GM21576 (cell line): ENCODE results near the gene ST6GALNAC3.
"Not testable (repeated sequence)": the region's sequence is repeated elsewhere in the genome, so short reads cannot be mapped to it uniquely, and the experiment has no call there.

ENCODE experiments used
- ATAC-seq: cut with Tn5 transposase; IDR thresholded peaks from one replicate; pipeline ENCODE4 v1.9.1; 2021; ENCODE audit warnings: mild to moderate bottlenecking, moderate library complexity; ENCODE audit not compliant: unreplicated experiment

ST6GALNAC3 gene

GRCh38 chr1:76317299-76317900, 242.9 kb downstream of the ST6GALNAC3 start:
- no peak for ATAC-seq

- ATAC-seq: no peak
These were observed 256.6 kb downstream of the ST6GALNAC3 start for GRCh38 chr1:76330991-76331603.

- ATAC-seq: no peak
These were observed 261.3 kb downstream of the ST6GALNAC3 start for GRCh38 chr1:76335882-76336281.

- no peak for ATAC-seq
These were observed 262.4 kb downstream of the ST6GALNAC3 start for GRCh38 chr1:76336931-76337371.

- no peak for ATAC-seq
These were observed 263.1 kb downstream of the ST6GALNAC3 start for GRCh38 chr1:76337542-76338219.

GRCh38 chr1:76340056-76340455, 265.5 kb downstream of the ST6GALNAC3 start:
- no peak for ATAC-seq

GRCh38 chr1:76341816-76342215, 267.3 kb downstream of the ST6GALNAC3 start:
- ATAC-seq: not testable (repeated sequence)

GRCh38 chr1:76343356-76343755, 268.8 kb downstream of the ST6GALNAC3 start:
- ATAC-seq: no peak

GRCh38 chr1:76351655-76352054, 277.1 kb downstream of the ST6GALNAC3 start:
- no peak for ATAC-seq

- ATAC-seq: no peak
These were observed 278.3 kb downstream of the ST6GALNAC3 start for GRCh38 chr1:76352741-76353435.

GRCh38 chr1:76354236-76354635, 279.7 kb downstream of the ST6GALNAC3 start:
- ATAC-seq: no peak

- ATAC-seq: no peak
These were observed 292.2 kb downstream of the ST6GALNAC3 start for GRCh38 chr1:76366726-76367125.

GRCh38 chr1:76371941-76372340, 297.4 kb downstream of the ST6GALNAC3 start:
- no peak for ATAC-seq

- ATAC-seq: no peak
These were observed 299.5 kb downstream of the ST6GALNAC3 start for GRCh38 chr1:76374086-76374485.

- ATAC-seq: no peak
These were observed 302.7 kb downstream of the ST6GALNAC3 start for GRCh38 chr1:76377247-76377646.

- ATAC-seq: no peak
These were observed 305.0 kb downstream of the ST6GALNAC3 start for GRCh38 chr1:76379506-76379905.

GRCh38 chr1:76381450-76382097, 307.0 kb downstream of the ST6GALNAC3 start:
- ATAC-seq: no peak

- no peak for ATAC-seq
These were observed 313.7 kb downstream of the ST6GALNAC3 start for GRCh38 chr1:76388261-76388660.

- no peak for ATAC-seq
These were observed 315.9 kb downstream of the ST6GALNAC3 start for GRCh38 chr1:76390456-76390855.

- ATAC-seq: no peak
These were observed 320.5 kb downstream of the ST6GALNAC3 start for GRCh38 chr1:76395059-76395458.

- ATAC-seq: no peak
These were observed 327.6 kb downstream of the ST6GALNAC3 start for GRCh38 chr1:76402128-76402527.
